ENCODE data around the gene TMEM244.
"Not testable (repeated sequence)": the region's sequence is repeated elsewhere in the genome, so short reads cannot be mapped to it uniquely, and the experiment has no call there.

The TMEM244 gene, protein sequence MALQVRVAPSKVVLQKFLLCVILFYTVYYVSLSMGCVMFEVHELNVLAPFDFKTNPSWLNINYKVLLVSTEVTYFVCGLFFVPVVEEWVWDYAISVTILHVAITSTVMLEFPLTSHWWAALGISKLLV

DNA sequence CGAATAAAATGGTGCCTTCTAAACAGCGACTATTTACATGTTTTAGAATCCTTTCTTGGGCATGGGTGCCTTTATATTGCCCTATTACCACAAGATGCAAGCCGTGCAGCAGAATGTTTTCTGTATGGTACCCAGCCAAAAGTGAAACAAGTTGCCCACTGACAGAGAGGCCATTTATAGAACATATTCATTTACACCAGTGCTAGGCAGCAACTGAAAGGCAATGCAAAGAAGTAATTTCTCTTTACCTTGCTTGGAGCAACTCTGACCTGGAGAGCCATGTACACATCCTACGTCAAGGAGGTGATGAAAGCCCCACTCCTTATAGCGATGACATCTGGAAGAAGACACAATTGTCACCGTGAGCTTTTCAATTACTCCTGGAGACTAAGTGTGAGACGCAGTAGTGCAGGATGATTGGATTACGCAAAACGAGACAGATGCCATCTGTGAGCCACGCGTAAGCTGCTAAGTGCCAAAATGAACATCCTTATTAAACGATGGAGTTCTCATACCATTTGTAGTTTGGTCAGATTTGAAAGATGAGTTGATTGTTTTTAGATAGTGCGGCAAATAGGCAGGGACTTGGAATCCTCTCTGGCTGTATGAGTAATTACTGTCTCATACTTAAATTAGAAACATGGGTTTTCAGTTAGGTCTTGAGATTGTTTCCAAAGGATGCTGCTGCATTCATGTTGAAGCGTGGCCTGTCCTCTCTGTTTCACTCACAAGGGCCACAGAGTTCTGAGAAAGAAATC lies at the start of gene TMEM244:
TSS of gene TMEM244 (minus strand) at position 408 of the 758 bp plus-strand sequence. CDS start at position 281, 127 bp downstream.
- DNase-seq = no peak

DNA sequence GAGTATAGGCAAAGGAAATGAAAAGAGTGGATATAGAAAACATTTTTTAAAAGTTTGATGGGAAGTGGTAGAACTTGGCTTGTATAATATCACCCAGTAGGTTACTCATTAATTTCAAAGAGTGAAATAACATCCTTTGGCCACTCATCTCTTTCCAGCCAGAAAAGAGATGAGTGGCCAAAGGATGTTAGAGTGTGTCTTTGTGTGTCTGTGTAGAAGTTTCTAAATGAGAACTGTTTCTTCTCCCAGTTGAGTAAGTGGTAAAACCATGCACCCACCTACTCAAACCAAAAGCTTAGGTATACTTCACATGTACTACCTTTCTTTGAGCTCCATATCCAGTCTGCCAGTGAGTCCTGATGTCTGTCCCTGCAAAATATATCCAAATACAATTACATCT lies 47.7 kb upstream of the TMEM244 start:
- DNase-seq = no peak

DNA sequence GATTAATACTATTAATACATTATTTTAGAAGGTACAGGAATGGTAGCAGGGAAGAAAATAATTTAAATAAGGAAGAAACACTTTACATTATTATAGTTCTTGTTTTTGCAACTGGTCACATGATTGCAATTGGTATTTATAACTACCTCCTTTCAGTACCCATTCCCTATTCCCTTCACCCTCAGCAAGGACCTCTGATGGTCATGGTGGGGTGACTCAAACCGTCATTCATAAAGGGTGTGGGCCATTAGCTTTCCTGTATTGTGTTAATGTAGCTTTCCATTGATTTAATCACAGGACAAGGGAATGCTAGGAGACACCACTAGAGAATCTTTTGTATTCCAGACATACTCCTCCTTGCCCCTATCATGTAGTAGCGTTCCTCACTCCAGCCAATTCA lies 47.2 kb upstream of the TMEM244 start:
- no peak for DNase-seq

DNA sequence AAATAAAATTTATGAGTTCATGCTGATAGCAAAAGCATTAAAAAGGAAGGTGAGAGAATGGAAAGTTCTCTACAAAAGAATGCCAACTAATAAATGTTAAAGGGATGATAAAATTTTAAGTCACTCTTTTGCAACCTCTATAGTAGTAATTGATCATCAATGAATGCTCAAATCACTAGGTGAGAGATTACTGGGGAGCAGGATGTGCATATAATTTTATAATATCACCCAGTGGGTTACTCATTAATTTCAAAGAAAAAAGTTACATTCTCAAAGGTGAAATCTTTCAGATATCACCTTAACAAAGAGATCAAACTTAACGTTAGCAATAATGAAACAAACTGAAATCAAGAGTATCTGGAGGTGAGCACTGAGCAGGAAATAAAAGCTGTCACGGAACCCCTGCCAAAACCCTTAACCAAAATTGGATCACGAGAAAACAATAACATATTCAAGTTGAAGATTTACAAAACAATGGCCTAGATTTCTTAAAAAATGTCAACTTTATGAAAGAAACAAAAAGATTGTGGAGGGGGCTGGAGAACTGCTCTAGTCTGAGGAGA lies 45.5 kb upstream of the TMEM244 start:
- DNase-seq = no peak

DNA sequence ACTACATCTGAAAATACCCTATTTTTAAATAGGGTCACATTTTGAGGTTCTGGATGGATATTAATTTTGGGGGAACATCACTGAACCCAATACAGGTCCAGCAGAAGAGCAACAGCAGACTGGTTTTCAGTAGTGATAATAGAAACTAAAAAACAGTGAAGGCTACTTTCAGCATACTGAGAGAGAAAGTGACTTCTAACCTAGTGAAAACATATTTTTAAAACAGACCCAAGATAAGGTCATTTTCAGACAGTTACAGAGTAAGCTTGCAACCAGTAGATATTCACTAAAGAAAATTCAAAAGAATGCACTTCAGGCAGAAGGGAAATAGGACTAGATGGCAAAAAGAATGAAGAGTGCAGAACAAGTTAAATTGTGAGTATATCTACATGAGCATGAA lies 42.0 kb upstream of the TMEM244 start:
- DNase-seq = no peak

DNA sequence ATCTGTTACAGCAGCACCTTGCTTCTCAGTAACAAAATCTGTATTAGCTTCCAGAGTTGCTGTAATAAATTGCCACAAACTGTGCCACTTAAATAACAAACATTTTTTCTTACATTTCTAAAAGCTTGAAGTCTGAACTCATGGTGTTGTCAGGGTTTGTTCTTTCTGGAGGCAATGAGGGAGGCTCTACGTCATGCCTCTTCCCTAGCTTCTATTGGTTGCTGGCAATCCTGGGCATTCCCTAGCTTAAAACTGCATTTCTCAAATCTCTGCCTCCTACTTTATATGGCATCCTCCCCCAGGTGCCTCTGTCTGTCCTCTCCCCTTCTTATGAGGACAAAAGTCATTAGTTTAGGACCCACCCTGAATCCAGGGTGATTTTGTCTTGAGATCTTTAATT lies 41.6 kb upstream of the TMEM244 start:
- DNase-seq = no peak

DNA sequence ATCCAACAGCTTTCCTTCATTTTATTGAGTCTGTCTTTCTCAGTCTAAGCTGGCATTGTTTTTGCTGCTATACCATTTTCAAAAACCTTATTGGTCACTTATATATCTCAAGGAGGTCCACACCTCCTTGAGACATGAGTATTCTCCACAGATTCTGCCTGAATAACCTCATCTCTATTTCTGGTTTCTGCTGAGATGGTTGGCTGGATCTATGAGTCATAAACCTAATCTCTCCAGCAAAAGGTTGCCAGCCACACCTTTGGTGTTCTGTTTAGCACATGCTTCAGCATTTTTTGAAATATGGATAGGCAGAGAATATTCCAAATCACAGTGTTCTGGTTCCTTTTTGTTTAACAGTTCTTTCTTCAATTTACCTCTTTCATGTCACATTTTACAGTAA lies 40.8 kb upstream of the TMEM244 start:
- DNase-seq = no peak

DNA sequence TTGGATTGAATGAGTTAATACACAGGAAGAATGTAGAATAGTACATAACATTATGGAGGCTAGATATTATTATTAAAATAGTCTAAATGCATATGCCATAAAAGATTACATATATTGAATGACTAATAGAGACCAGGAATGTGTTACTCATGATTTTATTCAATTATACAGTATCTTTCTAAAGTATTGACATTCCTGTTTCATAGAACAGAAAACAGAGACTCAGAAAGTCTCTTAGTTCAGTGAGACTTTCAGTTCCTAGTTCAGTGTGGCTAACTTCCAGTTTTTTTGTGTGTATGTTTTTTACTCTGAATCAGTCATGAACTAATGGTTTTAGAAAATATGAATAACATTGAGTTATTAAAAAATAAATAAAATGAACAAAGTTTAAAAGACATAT lies 34.6 kb upstream of the TMEM244 start:
- no peak for DNase-seq

DNA sequence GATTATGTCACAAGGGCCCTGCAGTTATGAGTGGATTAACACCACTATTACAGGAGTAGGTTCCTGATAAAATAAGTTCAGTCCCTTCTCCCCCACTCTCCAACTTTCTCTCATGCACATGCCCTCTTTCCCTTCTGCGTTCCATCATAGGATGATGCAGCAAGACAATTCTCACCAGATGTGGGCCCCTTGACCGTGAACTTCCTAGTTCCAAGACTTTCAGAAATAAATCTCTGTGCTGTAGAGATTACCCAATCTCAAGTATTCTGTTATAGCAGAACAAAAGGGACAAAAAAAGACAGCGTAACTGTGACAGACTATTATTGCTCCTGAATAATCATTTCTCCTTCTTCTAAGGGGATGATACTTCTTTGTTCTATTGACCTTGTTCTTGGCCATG lies 33.8 kb upstream of the TMEM244 start:
- no peak for DNase-seq

DNA sequence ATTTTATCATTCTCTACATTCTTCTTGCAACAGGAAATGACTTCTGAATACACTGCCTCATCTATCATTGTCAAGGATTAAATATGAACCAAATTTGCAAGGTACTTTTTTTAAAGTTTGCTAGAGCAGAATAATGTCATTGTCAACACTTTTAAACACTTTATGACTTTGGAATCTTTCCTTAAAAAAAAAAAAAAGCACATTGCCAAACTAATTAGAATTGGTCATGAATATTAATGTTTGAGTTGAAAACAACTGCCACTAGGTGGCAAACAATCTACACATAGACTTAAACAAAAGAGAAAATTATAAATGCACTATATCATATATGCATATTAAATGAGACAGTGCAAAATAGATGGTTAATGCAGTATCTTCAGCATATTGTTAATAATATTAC lies 32.5 kb upstream of the TMEM244 start:
- no peak for DNase-seq

DNA sequence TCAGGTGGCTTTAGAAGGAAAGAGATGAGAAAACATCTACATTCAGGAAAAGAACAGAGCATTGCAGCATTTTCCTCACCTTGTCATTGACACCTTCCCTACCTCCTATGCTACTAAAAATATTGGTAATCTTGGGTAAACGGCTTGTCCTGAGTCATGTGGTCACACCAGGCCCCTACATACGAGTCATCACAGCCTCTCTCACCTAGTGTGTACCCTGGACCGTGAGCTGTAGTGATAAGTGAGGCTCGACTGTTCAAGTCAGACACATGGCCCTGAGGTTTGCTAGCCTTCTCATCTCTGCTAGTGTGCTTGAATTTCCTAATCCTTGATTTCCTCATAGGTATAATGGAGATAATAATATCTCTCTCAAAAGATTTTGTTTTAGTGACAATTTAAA lies 29.6 kb upstream of the TMEM244 start:
- no peak for DNase-seq

DNA sequence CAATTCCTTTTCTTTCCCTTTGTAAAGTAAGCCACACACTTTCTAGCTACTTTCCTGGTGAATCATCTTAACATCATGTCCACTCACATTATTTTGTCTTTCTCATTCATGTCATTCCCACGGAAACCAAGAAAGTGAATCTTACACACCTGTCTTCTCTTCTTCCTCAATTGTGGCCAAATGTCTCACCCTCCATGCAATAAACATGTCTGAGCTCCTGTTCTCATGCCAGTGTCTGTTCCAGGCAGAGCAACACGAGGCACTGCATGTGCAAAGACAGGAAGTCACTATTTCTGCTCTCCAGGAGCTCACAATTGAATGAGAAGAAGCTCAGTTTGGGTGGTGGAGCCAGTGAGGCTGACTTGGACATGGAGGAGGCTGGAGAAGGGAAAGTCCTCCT lies 29.0 kb upstream of the TMEM244 start:
- no peak for DNase-seq

DNA sequence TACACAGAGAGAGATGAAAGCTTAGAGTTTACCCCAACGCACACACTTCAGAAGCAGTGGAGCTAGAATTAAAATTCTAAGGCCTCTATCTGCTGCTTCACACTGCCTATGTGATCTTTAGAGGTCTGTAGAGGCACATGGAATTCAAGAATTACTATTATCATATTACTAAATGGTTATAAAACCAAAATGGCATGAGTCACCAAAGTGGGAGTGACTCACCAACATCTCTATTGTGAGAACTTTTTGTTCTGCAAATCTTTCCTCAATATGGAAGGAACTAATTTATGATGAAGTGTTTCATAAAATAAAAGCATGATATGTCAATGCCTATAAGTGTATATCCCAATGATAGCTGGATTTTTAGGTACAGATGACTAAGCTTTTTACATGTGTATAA lies 28.5 kb upstream of the TMEM244 start:
- DNase-seq = no peak

DNA sequence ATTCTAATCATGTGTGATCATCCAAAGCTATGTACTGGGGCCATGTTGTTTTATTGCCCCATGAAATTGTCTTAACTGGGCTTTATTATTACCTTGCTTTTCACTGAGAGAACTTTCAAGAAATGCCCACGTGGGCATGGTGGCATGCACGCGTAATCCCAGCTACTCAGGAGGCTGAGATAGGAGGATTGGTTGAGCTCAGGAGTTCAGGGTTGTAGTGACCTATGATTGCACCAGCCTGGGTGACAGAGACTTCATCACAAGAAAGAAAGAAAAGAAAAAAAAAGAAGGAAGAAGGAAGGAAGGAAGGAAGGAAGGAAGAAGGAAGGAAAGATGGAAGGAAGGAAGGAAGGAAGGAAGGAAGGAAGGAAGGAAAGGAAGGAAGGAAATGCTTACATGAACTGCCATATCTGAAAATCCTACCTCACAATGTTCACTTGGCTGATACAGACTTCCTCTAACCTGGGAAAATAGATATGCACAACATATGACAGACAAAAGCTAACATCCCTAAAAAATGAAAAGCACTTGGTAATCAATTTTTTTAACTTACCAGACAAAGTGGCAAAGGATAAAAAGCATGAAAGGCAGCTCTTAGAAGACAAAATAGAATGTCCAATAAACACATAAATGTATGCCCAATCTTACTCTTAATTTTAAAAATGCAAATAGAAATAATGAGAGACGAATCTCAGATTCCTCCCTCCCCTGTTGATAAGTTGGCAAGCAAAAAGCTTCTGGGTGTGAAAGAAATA lies 25.5 kb upstream of the TMEM244 start:
- DNase-seq = no peak

DNA sequence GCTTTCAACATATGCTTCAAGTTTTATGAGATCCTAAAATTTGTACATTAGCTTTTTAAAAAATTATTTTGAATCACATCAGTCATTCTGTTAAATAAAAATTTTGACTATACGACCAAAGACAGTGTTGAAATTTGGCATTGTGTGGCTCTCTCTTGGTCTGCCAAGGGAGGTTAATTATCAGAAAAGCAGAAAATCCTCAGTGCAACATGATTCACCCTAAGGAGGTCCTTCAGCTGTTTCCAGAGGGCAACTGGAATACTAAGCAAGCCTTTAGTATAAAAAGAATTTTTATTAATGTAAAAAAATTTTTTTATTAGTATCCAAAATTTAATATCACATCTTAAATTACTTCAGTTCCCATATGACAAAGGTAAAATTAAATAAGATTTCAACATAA lies 23.1 kb upstream of the TMEM244 start:
- DNase-seq = no peak

DNA sequence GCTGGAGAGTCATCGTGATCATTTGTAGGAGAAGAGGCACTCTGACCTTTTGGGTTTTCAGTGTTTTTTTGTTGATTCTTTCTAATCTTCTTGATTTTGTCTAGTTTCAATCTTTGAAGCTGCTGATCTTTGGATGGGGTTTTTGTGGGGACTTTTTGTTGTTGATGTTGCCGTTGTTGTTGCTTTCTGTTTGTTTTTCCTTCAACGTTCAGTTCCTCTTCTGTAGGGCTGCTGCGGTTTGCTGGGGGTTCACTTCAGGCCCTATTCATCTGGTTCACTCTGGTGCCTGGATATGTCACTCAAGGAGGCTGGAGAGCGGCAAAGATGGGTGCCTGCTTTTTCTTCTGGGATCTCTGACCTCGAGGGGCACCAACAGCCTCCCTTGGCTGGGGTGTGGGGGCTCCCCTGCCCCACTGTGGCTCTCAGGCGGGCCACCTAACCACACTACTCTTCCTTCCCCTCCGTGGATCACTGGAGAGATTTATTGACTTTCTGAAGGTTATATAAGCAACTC lies 21.5 kb upstream of the TMEM244 start:
- no peak for DNase-seq

DNA sequence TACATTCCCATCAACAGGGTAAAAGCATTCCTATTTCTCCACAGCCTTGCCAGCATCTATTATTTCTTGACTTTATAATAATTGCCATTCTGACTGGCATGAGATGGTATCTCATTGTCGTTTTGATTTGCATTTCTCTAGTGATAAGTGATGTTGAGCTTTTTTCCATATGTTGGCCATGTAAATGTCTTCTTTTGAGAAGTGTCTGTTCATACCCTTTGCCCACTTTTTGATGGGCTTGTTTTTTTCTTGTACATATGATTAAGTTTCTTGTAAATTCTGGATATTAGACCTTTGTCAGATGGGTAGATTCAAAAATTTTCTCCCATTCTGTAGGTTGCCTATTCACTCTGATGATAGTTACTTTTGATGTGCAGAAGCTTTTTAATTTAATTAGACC lies 16.8 kb upstream of the TMEM244 start:
- DNase-seq = not testable (repeated sequence)

DNA sequence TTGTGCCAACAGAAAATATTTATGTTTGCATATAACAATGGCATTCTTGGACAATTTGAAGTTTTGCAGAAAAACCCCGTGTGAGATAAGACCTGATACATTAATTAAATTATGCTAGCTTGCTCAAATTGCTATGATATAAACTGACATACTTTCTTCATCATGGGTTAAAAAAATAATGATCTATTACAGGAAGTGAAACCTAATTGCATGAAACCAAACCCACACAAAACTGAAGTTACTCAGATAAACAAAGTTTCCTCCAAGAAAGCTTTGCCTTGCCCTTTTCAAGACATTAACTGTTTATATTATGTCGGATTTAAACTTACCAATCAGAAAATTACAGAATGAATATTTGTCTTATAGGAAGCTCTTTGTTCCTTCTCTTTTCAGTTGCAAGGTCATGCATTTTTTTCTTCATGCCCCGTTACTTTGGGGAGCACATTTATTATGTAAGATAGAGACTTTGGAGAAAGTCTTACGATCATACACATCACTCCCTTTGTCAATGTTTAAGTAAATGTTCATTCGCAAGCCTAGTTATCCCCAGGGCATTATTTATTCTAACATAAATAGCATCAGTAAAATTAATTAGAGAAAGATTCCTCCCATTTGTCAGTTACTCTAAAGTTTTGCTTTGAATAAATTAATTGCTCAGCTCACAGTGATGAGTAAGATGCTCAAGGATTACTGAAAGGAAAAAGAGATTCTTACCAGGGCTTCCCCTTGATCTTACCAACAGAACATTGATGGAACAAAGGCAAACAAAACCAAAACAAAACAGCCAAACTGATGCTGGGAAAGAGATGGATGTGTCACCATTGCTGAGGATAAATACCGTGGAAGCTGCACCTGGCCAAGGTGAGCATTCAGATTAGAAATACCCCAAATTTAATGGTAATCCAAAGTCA lies 14.8 kb upstream of the TMEM244 start:
- no peak for DNase-seq

DNA sequence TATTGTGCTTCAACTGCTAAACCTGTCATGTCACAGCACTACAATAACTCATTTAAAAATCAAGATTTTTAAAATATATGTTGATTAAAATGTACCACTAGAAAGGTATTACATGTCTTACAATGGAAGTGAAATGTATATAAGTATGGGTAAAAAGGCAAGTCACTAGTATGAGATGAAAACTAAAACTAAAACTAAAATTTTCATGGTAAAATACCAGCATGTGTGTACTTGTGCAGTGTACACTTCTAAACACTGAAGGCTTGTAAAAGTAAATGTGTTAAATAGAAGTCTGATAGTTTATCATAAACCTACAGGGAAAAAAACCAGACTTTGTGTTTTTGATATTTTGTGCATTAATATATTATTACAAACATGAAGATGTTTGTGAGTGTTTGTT lies 13.7 kb upstream of the TMEM244 start:
- DNase-seq = no peak

DNA sequence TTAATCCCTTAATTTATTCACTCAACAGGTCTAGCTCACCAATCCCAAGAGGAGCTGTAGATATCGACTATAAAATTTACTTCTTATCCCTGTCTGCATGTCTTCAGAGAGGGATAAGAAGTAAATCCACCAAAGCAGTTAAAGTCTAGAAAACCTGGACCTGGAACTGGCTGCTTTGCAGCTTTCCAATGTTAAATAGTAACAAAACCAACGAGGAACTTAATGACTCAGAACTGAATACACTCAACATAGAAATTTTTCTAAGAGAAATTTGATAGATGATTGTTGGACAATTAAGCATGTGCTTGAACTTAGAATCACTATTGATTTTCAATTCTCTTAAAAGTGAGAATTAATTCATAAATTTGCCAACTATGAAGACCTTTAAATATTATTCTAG lies 11.5 kb upstream of the TMEM244 start:
- DNase-seq = no peak

DNA sequence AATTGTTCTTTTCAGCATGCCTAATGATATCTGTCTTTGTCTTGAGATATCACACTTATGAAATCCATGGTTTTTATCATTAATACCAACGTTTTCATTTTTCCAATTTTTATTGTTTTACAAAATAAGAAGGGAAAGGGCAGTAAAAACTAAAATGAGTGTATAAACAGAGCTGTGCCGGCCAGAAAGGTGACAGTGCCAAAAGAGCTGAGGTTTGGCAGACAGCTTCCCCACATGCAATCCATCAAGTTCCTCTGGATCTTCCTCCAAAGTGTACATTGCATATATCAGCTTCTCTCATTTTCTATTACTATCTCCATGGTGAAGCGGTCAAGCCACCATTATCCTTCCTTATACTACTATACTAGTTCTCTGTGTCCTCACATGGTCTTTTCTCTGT lies 10.1 kb upstream of the TMEM244 start:
- no peak for DNase-seq

DNA sequence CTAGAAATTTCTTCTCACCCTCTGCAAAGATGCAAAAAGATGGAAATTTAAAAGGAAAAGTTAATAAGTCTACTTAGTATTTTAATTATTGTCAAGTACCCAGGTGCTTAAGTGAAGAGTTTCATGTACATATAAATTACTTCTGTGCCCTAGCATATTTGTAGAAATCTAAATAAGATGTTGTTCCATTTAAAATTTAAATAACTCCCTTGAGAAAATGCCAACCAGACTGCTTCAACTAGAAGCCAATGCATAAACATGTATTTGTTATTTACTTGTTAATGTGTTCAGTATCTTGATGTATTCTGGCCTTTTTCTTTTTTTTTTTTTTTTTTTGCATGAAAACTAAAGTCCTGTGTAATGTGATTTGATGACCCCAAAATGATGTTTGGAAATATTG lies 6.3 kb upstream of the TMEM244 start:
- no peak for DNase-seq

DNA sequence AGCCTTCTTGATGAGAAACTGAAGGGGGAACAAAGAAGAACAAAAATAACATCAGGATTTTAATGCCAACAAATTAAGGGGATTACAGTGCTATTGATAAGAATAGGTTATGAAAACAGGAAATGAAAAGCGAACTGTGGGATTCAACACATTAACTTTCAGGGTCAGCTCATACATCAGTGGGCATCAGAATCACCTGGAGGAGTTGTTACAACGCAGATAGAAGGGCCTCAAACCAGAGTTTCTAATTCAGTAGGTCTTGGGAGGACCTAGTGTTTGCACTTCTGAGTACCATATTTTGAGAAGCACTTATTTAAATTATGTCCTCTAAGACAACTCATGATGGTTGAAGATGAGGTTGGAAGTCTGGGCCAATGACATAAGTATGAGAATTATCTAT lies 5.6 kb upstream of the TMEM244 start:
- no peak for DNase-seq

Measured in activated CD4-positive, alpha-beta T cell treated with anti-CD3 and anti-CD28 coated beads, Interleukin-2, amount 50 U/mL, for 1 hour (primary cell).